Common myeloid progenitor, CD34-positive (primary cell): Measurements from ENCODE around the gene TNRC18.

Source experiments
- CTCF ChIA-PET: fragments of 350-600 bp; sonication (Branson Sonifier 250); formaldehyde crosslinking; loops from one replicate; lab custom pipeline; 2021; ENCODE audit warnings: antibody characterized with exemption; lab: Charles Lee
- POLR2A ChIA-PET: fragments of 350-600 bp; sonication (Branson Sonifier 250); formaldehyde crosslinking; loops from one replicate; lab custom pipeline; 2021; ENCODE audit warnings: antibody characterized with exemption; lab: Charles Lee
- DNase-seq, 3 donors: peaks; one replicate each; pipeline versions ENCODE4 v3.0.0 to v3.0.0-alpha.2; 2013
- H3K27ac ChIP-seq, 2 experiments: 1 replicate in 1 of 2; 2 replicates in 1 of 2; pipeline ENCODE4 v1.7.0; 2013; ENCODE audit warnings: inconsistent platforms in 2 of 2, low read length in 2 of 2, mild to moderate bottlenecking in 2 of 2, low read depth in 1 of 2, moderate library complexity in 1 of 2; ENCODE audit not compliant: severe bottlenecking in 2 of 2, insufficient read depth in 1 of 2, poor library complexity in 1 of 2
- H3K27me3 ChIP-seq, 5 experiments: replicated peaks in 2 of 5; 1 replicate in 3 of 5; 2 replicates in 2 of 5; pipeline versions ENCODE4 v1.6.1 to v1.7.0; 2013; ENCODE audit warnings: low read length in 4 of 5, mild to moderate bottlenecking in 2 of 5, moderate library complexity in 2 of 5, inconsistent platforms in 1 of 5; ENCODE audit not compliant: insufficient read depth in 5 of 5, control insufficient read depth in 4 of 5
- H3K36me3 ChIP-seq, 4 experiments: 1 replicate in 2 of 4; 2 replicates in 2 of 4; pipeline versions ENCODE4 v1.6.1 to v1.7.0; 2013; ENCODE audit warnings: low read length in 3 of 4, control low read depth in 1 of 4, mild to moderate bottlenecking in 1 of 4; ENCODE audit not compliant: control insufficient read depth in 4 of 4, insufficient read depth in 4 of 4
- H3K4me1 ChIP-seq, 4 experiments: 1 replicate in 3 of 4; 2 replicates in 1 of 4; pipeline versions ENCODE4 v1.6.1 to v1.7.1; 2013; ENCODE audit warnings: low read length in 3 of 4, mild to moderate bottlenecking in 3 of 4, control low read depth in 1 of 4, inconsistent platforms in 1 of 4, moderate library complexity in 1 of 4; ENCODE audit not compliant: control insufficient read depth in 4 of 4, insufficient read depth in 4 of 4; ENCODE audit errors: control extremely low read depth in 1 of 4
- H3K4me3 ChIP-seq, 7 experiments: 1 replicate in 4 of 7; 2 replicates in 3 of 7; pipeline versions ENCODE4 v1.5.1 to v1.7.0; 2013; ENCODE audit warnings: mild to moderate bottlenecking in 7 of 7, low read length in 6 of 7, moderate library complexity in 6 of 7, inconsistent platforms in 2 of 7, low read depth in 2 of 7, control low read depth in 1 of 7; ENCODE audit not compliant: insufficient read depth in 4 of 7, control insufficient read depth in 1 of 7; ENCODE audit errors: extremely low read depth in 1 of 7
- H3K9me3 ChIP-seq, 5 experiments: 1 replicate in 4 of 5; 2 replicates in 1 of 5; pipeline versions ENCODE4 v1.6.1 to v1.7.1; 2013; ENCODE audit warnings: low read length in 4 of 5, mild to moderate bottlenecking in 2 of 5, inconsistent platforms in 1 of 5, low read depth in 1 of 5, moderate library complexity in 1 of 5; ENCODE audit not compliant: control insufficient read depth in 4 of 5, insufficient read depth in 2 of 5; ENCODE audit errors: control extremely low read depth in 1 of 5
- WGBS: methylation state at CpG from one replicate; pipeline ENCODE4 v1.1.5; 2013; ENCODE audit not compliant: insufficient coverage; 5-methylcytosine and 5-hydroxymethylcytosine counted together

The TNRC18 gene

GRCh38 chr7:5351507-5352265, 71.9 kb downstream of the TNRC18 start:
- peaks cover 9 to 89% (median 76%) of the 10 kb centered on the region in 4 experiments for H3K36me3 ChIP-seq
- 96% methylated on average over 33 of the region's 35 CpGs for WGBS
- no peak for DNase-seq
- no peak overlapping the region for H3K4me3 ChIP-seq
- H3K27me3 ChIP-seq, result no peaks in the 10 kb centered on the region
- no peaks in the 10 kb centered on the region for H3K9me3 ChIP-seq
- CTCF ChIA-PET, result interaction anchor here (0.6 to 1.3 kb wide), 3 partner anchors 13 to 192 kb away, joined by 3 to 5 read pairs (median 4); no protein-coding TSS in a partner anchor
- no peaks in the 10 kb centered on the region for H3K4me1 ChIP-seq
- H3K27ac ChIP-seq, result peak overlapping the region in 1 of 2 experiments; percentile 43
- POLR2A ChIA-PET, result no interaction called here

GRCh38 chr7:5350600-5351385, 72.8 kb downstream of the TNRC18 start:
- no peak for DNase-seq
- Histone ChIP-seq H3K27me3 (no peaks in the 10 kb centered on the region), H3K4me1 (no peaks in the 10 kb centered on the region), H3K4me3 (no peak overlapping the region), H3K36me3 (peaks cover 10 to 89% (median 78%) of the 10 kb centered on the region in 4 experiments), H3K27ac (no peak overlapping the region), H3K9me3 (peaks cover 0 to 4% (median 0%) of the 10 kb centered on the region in 5 experiments)
- ChIA-PET CTCF (no interaction called here), POLR2A (no interaction called here)
- WGBS, result 92% methylated on average over 16 of the region's 23 CpGs

GRCh38 chr7:5350174-5350463, 73.5 kb downstream of the TNRC18 start:
- Histone ChIP-seq H3K4me1 (no peaks in the 10 kb centered on the region), H3K9me3 (peaks cover 0 to 9% (median 0%) of the 10 kb centered on the region in 5 experiments), H3K4me3 (no peak overlapping the region), H3K36me3 (peaks cover 13 to 89% (median 77%) of the 10 kb centered on the region in 4 experiments), H3K27ac (no peak overlapping the region), H3K27me3 (no peaks in the 10 kb centered on the region)
- DNase-seq, result no peak
- POLR2A ChIA-PET, result no interaction called here
- WGBS, result 98% methylated on average over 12 of the region's 15 CpGs
- CTCF ChIA-PET, result no interaction called here

- no peaks in the 10 kb centered on the region for H3K27me3 ChIP-seq
- CTCF ChIA-PET, result no interaction called here
- H3K4me3 ChIP-seq, result no peak overlapping the region
- H3K9me3 ChIP-seq, result peaks cover 0 to 14% (median under 1%) of the 10 kb centered on the region in 5 experiments
- no peak overlapping the region for H3K27ac ChIP-seq
- H3K36me3 ChIP-seq, result peaks cover 15 to 89% (median 78%) of the 10 kb centered on the region in 4 experiments
- DNase-seq, result no peak
- no peaks in the 10 kb centered on the region for H3K4me1 ChIP-seq
- WGBS, result 93% methylated on average over 31 of the region's 34 CpGs
- POLR2A ChIA-PET, result no interaction called here
Observed at GRCh38 chr7:5349437-5350173, 74.0 kb downstream of the TNRC18 start.

GRCh38 chr7:5349005-5349380, 74.6 kb downstream of the TNRC18 start:
- CTCF ChIA-PET, result no interaction called here
- no peak for DNase-seq
- Histone ChIP-seq H3K4me3 (no peak overlapping the region), H3K36me3 (peaks cover 15 to 90% (median 78%) of the 10 kb centered on the region in 4 experiments), H3K27ac (no peak overlapping the region), H3K9me3 (peaks cover 0 to 20% (median 6%) of the 10 kb centered on the region in 5 experiments), H3K27me3 (no peaks in the 10 kb centered on the region), H3K4me1 (no peaks in the 10 kb centered on the region)
- POLR2A ChIA-PET, result no interaction called here
- WGBS, result 87% methylated on average over 11 of the region's 17 CpGs

GRCh38 chr7:5348134-5349004, 75.3 kb downstream of the TNRC18 start:
- Histone ChIP-seq H3K4me1 (no peaks in the 10 kb centered on the region), H3K27me3 (no peaks in the 10 kb centered on the region), H3K9me3 (peaks cover 0 to 26% (median 6%) of the 10 kb centered on the region in 5 experiments), H3K36me3 (peaks cover 18 to 92% (median 80%) of the 10 kb centered on the region in 4 experiments), H3K4me3 (no peak overlapping the region), H3K27ac (no peak overlapping the region)
- WGBS, result 97% methylated on average over 17 of the region's 21 CpGs
- DNase-seq, result no peak
- CTCF ChIA-PET, result no interaction called here
- POLR2A ChIA-PET, result no interaction called here
